Kasumi-1 (cell line): ENCODE results near the gene WDR5.
A peak's percentile ranks its signal among the peaks of the same experiment; 100 is the strongest.

Source experiments
- DNase-seq, 2 experiments: peaks; one replicate each; lab custom pipeline; 2025; lab: John Stamatoyannopoulos, UW

WDR5 gene

GRCh38 chr9:134189145-134189469 is 53.2 kb downstream of the WDR5 start:
- no peak for DNase-seq

- no peak for DNase-seq
Observed at GRCh38 chr9:134189470-134190231, 53.8 kb downstream of the WDR5 start.

GRCh38 chr9:134190232-134191121 is 54.6 kb downstream of the WDR5 start:
- no peak for DNase-seq

DNA sequence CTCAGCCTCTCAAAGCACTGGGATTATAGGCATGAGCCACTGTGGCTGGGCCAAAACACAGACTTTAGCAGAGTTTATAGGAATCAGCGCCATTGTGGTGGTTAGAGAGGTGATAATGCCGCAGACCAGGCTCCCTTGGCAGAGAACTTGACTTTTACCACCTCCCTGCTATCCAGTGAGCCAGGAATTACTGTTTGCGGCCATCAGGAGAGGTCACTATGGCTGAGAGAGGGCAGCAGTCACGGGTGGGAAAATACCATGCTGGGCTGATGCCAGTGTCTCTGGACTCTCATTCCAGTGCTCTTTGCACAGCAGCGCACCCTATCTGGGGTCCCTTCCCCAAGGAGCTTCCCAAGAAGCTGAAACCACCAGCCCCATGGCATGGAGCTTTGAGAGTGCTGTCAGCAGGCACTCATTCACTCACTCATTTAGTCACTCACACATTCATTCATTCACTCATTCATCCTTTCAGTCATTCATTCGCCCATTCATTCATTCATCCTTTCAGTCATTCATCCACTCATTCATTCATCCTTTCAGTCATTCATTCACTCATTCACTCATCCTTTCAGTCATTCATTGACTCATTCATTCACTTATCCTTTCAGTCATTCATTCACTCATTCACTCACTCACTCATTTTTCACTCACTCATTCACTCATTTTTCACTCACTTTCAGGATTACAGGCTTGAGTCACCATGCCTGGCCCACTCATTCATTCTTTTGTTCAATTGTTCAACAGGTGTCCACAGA is 55.8 kb downstream of the WDR5 start:
- no peak for DNase-seq

GRCh38 chr9:134192311-134192950 is 56.5 kb downstream of the WDR5 start:
- no peak for DNase-seq

DNA sequence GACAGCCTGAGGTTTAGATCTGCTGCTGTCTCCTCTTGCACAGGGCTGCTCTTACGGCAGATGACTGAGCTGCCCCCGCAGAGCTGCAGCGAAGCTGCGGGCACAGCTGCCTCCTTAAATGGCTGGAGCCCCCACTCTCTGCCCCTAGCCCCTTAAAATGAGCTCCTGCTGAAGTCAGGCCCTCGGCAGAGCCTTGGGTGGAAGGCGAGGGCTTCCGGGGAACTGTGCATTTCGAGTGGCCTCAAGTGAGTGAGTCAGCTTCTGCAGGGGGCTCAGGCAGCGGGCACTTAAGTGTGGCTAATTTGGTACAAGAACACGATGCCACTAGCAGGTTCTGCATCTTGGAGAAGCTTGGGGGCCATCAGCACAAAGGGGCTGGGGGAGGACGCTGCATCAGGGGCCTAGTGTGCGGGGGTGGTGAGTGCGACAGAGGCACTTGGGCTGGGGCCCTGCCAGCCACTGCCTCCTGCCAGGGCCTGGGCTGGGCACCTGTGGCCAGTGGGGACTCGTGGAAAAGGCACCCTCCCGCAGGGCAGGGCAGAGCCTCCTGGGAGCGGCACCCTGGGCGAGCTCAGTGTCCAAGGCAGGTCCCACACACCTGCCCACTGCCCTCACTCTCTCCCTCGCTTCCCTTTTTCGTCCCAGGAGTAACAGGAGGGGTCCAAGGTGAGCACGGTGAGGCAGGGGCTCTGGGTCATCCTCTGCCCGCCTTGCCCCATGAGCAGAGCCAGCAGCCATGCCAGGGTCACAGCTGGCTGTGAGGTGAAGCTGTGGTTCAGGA is 57.3 kb downstream of the WDR5 start:
- DNase-seq, result no peak

DNA sequence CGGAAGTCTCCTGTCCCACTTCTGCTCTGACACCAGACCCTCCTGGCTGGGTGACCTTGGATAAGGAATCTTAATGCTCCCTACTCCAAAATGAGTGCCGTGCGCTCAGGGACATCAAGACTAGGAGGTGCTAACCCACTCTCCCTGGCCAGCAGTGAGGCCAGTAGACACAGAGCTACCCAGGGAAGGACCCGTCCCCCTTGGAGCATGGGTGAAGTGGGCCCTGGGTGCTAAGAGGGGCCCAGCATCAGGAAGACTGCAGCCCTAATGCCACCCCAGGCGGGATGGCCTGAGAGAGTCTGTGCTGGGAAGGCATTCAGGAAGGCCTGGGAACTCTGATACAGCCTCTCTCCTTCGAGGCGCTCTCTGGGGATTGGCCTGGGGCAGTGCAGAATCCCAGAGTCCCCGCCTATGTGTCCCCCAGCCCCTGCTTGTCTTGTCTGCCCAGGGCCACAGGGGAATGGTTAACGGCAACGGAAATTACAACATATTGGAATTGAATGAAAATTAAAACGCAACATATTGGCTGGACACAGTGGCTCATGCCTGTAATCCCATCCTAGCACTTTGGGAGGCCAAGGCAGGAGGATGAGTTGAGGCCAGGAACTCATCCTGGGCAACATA is 58.1 kb downstream of the WDR5 start:
- DNase-seq, result no peak

DNA sequence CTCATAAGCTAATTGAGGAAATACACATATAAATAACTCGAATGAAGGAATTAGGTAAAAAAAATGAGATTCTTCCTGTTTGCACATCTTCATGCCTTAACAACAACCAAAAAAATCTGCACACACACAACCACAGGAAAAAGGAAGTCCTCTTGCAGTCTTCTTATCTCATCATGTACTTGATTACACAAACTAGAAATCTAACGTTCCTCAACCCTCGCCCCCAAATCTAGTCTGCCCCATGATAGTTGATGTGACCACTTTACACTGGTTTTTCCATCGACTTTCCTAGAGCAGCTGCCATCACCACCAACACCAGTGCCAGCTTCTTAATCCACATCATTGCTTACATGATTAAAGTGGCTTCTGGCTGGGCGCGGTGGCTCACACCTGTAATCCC is 59.7 kb downstream of the WDR5 start:
- DNase-seq, result peak; percentile 78 to 85

DNA sequence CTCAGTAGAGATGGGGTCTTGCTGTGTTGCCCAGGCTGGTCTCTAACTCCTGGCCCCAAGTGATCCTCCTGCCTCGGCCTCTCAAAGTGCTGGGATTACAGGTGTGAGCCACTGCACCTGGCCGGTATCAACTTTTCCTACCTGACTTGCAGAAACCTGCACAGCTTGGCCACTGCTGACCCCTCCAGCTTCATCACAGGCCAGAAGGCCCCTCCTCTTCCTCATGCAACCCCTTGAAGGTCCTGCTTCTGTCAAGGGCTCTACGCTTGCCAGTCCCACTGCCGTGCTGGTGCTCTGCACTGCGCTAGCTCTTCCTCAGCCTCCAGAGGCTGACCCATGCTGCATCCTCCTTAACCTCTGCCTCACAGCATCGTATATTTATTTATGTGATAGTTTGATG is 61.0 kb downstream of the WDR5 start:
- DNase-seq, result no peak

DNA sequence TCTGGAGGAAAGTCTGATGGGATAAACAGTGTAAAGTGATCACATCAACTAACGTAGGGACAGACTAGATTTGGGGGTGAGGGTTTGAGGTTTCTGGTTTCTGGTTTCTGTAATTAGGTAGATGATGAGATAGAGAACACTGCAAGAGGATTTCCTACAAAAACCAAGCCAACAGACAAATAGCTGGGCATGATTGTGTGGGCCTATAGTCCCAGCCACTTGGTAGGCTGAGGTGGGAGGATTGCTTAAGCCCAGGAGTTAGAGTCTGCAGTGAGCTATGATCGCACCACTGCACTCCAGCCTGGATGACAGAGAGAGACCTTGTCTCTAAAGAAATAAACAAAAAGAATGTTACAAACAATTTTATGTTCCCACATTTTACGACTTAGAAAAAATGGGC is 62.9 kb downstream of the WDR5 start:
- DNase-seq, result no peak

GRCh38 chr9:134200730-134201129 is 64.8 kb downstream of the WDR5 start:
- DNase-seq, result no peak

GRCh38 chr9:134203224-134203623 is 67.3 kb downstream of the WDR5 start:
- DNase-seq, result no peak

DNA sequence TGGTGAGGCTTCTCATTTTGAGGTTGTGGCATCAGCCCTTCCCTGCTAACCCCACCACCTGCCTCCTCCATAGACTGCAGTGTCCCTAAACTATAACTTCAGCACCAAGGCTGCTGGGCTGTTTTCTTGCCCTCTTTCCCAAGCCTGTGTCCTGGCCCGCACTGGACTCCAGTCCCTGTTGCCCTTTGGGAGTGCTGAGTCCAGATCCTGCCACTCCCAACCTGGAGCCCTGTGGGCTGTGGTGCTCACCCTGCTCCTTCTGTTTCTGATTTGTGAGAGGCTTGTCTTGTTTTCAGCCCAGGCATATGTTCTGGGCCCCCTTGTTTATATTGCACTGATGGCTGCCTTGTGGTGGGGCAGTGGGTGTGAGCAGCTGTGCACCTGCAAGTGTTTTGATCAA is 68.2 kb downstream of the WDR5 start:
- no peak for DNase-seq

DNA sequence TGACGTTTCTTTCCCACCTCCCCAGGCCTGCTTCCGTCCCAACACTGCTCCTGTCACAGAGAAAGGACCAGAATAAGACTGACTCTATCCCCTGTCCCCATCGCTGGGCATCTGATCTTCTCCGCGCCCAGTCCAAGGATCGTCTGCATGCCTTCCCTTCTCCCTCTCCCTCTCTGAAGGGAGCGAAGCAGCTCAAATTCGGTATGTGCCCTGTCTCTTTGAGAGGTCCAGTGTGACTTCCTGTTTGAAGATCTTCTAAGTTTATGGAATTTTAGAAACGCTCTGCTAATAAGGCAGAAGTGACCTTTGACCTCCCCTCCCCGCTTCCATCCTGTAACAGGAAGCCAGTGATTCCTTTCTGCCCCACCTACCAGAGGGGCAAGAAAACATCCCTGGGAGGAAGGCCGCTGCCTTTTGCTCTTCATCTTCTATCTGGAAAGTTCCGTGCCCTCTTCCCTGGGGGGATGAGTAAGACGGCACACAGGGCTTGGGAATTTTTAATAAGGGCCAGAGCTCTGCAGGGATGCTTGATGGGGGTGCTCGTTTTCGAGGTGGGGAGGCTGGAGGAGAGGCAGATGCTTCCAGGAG is 69.2 kb downstream of the WDR5 start:
- no peak for DNase-seq

DNA sequence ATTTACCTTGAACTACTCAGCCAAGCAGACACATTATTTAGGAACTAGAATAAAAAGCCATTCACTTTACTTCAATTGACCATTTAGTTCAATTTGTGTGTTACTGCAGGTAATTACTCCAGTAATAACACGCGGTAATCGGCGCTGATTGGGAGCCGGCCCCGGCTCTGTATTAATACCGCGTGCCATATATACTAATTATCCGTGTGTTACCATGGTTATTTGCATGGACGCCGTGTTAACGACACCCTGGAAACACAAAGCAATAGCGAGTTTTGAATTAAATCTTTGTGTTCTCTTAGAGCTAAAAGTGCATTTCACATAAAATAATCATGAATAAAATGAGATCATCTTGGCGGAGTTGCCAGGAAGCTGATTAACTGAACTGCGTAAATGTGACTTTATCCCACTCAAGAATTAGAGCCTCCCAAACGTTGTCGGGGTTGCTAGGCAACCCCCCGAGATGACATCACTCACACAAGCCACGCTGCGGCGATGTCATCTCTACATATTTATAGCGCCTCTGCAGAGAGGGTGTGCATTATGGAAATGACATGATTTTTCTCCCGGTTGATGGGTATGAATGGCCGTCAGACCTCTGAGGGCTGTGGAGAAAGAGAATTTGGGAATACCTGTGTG is 69.9 kb downstream of the WDR5 start:
- no peak for DNase-seq

DNA sequence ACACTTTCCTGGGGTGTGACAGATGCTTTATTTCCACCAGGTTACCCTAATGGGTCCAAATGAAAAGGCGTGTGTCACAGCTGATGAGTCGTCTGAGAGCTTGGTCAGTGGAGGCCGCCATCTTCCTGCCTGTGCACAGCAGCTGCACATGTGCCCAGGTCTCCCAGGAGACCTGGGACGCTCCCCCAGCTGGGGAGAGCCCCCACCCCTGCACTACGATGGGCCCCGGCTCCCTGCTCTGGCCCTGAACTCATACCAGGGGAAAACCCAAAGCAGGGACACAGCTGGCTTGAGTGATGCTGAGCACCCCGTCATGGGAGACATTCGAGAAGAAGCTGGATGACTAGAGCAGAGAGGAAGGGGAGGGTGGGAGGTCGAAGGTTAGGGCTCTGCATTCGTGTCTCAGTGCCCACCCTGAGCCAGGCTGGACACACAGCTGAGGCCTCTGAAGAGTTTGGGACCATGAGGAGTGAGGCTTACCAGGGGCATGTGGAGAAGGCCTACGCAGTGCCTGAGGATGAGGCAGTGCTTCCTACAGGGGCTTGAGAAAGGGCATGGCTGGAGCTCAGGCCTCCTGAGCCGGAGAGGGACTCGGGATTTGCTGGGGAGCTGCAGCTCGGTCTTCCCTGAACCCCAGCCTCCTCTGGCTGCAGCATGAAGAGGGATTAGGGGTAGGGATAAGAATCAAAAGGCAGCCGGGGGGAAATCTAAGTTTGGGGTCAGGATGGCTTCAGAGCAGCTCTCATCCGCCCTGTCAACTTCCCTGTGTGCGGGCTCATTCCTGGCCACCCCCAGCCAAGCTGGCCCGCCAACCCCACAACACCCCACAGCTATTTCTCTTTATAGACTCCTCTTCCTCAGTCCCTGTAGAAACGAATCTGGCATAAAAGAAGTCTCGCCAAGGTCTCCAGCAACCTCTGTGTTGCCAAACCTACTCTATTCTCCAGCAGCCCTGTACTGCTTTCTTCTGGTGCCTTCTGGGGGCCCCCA is 70.7 kb downstream of the WDR5 start:
- no peak for DNase-seq

DNA sequence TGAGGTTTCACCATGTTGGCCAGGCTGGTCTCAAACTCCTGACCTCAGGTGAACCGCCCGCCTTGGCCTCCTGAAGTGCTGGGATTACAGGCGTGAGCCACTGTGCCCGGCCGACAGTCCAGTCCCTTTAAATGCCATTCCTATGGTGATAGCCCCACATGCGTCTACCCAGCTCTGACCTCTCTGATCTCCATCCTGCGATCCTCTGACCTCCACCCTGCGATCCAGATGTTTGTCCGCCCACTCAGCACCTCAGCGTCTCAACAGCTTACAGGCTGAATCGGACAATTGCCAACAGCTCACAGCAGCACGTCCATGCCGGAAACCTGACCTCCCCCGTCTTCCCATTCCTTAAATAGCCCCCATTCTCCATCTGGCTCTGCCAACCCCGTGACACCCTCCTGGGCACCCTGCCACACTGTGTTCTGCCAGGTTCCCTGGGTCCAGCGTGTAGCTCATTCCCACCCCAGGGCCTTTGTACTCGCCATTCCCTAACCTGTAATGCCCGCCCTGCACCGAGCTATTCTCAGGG is 72.5 kb downstream of the WDR5 start:
- DNase-seq, result no peak

DNA sequence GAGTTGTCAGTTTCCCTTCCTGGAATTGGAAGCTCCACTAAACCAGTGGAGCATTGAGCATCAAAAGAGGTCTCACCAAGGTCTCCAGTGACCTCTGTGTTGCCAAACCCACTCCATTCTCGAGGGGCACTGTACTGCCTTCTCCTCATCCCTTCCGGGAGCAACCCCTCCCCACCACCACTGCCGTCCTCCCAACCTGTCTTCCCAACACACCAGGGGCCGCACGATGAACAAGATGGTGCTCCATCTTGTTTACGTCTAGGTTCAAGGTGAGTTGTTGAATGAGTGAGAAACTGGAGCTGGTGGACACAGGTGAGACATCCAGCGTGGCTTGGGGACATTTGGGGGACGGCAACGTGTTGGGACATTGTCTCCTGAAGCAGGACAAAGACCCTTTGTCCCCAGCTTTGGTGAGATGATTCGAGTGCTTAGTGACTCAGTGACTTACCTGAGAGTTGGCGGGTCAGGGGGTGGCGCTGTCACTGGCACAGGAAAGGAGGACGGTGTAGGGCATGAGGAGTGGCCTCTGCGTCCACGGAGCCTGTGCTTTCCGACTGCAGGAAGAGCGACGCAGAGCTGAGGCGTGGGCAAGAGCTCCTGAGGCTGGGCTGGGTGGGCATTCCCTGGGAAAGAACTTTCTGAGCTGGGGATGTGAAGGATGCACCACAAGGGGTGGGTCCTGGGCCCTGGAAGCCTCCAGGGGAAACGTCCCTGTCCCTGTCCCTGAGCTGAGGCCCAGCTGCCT is 73.3 kb downstream of the WDR5 start:
- DNase-seq, result no peak
